ENCODE data around the gene PMF1. TPM values are rescaled to one million over a fixed set of nuclear protein-coding genes. Genes with fewer than 3 reads are reported as not detected.

Gene PMF1
- total RNA-seq, 4 donors from 2014 or later: 73.3 to 119 (median 89.9) TPM

DNA sequence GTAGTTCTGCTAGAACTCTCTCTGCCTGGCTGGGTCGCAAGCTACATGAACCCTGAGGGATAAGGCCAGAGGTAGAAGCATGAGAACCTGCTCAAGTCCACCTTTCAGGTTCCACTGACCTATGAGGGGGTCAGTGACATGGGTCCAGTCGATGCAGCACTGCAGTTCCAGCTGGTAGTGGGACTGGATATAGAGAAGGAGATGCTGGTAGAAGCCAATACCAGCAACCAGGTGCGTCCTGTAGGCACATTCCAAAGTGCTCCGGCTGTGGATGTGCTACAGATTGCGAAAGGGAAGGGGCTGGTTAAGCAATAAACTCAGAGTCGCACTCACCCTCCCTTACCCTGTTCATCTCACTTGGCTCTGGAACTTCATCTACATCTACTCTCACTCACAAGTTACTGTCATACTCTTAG, 64.2 kb downstream of the PMF1 start:
- Histone ChIP-seq H3K4me3 (no peak overlapping the region), H3K9me3 (no peaks in the 10 kb centered on the region), H3K4me1 (peaks cover 18 to 23% of the 10 kb centered on the region in 2 donors), H3K27me3 (no peaks in the 10 kb centered on the region), H3K27ac (peak overlapping the region in 2 of 4 donors; percentile 17 to 40), H3K36me3 (peaks cover 12 to 70% of the 10 kb centered on the region in 2 donors)
- intact Hi-C loops (cut with DNase I; ENCODE audit: low total_unique reads) (no loop called here), in situ Hi-C loops (cut with MboI; ENCODE audit: low sequenced_read_pairs in 4 of 4) (no loop called here)
- DNase-seq (peak in 1 of 2 donors; percentile 49), ATAC-seq (peak in 1 of 2 donors; percentile 40)
- TF ChIP-seq, protein P1, sequence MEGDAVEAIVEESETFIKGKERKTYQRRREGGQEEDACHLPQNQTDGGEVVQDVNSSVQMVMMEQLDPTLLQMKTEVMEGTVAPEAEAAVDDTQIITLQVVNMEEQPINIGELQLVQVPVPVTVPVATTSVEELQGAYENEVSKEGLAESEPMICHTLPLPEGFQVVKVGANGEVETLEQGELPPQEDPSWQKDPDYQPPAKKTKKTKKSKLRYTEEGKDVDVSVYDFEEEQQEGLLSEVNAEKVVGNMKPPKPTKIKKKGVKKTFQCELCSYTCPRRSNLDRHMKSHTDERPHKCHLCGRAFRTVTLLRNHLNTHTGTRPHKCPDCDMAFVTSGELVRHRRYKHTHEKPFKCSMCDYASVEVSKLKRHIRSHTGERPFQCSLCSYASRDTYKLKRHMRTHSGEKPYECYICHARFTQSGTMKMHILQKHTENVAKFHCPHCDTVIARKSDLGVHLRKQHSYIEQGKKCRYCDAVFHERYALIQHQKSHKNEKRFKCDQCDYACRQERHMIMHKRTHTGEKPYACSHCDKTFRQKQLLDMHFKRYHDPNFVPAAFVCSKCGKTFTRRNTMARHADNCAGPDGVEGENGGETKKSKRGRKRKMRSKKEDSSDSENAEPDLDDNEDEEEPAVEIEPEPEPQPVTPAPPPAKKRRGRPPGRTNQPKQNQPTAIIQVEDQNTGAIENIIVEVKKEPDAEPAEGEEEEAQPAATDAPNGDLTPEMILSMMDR (IDR thresholded peaks at IDR 0.05 in 4 of 5, conservative IDR thresholded peaks at IDR 0.05 in 1 of 5): no peak
- no peak for TF ChIP-seq POLR2A (IDR thresholded peaks at IDR 0.05)

DNA sequence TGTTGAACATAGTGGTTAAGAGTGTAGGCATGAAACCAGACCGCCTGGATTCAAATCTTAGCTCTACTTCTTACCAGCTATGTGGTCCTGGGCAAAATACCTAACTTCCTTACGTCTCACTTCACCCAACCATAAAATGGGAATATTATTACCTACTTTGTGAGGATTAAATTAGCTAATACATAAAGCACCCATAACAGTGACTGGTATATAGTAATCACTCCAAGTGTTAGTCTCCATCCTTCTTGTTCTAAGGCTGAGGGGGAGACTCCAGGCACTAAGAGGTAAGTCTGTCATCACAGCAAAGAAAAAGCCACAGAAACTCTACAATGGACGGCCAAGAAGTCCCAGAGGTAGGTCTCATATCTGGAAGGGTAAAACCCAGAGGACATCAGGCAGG, 67.0 kb downstream of the PMF1 start:
- no peak for ATAC-seq
- Histone ChIP-seq H3K4me1 (peaks cover 27 to 33% of the 10 kb centered on the region in 2 donors), H3K36me3 (peaks cover 0 to 42% of the 10 kb centered on the region in 2 donors), H3K27ac (peak overlapping the region; percentile 90 to 99 (median 94)), H3K4me3 (no peak overlapping the region), H3K27me3 (no peaks in the 10 kb centered on the region), H3K9me3 (no peaks in the 10 kb centered on the region)
- in situ Hi-C loops (cut with MboI; ENCODE audit: low sequenced_read_pairs in 4 of 4): no loop called here
- intact Hi-C loops (cut with DNase I; ENCODE audit: low total_unique reads): loop anchor here (5.0 kb wide), 2 partner anchors 183 to 227 kb away; no protein-coding TSS in a partner anchor
- DNase-seq: no peak
- TF ChIP-seq, protein P1 (IDR thresholded peaks at IDR 0.05 in 4 of 5, conservative IDR thresholded peaks at IDR 0.05 in 1 of 5): no peak
- TF ChIP-seq POLR2A (IDR thresholded peaks at IDR 0.05): no peak

DNA sequence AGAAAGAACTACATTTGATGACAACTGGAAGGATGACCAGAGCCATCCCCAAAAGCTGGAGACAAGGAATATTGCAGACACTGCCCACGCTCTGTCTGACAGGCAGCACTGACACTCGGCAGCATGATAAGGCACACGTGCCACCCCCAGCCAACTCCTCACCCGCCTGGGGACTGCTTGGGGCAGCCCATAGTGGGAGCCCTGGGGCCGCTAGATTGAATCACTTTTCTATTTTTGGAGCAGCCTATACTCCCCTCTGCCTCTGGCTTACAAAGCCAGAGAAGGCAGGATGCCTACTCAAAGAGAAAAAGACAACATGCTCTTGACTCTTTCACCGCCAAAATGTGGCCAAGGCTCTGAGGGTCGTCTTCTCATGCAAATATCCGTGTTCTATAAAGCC, 68.5 kb downstream of the PMF1 start:
- in situ Hi-C loops (cut with MboI; ENCODE audit: low sequenced_read_pairs in 4 of 4): no loop called here
- peaks cover 0 to 27% of the 10 kb centered on the region in 2 donors for H3K36me3 ChIP-seq
- intact Hi-C loops (cut with DNase I; ENCODE audit: low total_unique reads): loop anchor here (1.0 to 5.0 kb wide), 3 partner anchors 57 to 226 kb away; partner anchors contain the start of genes CCT3 and TSACC
- peaks cover 27 to 33% of the 10 kb centered on the region in 2 donors for H3K4me1 ChIP-seq
- no peaks in the 10 kb centered on the region for H3K9me3 ChIP-seq
- ATAC-seq (peak; percentile 66 to 71), DNase-seq (peak; percentile 76 to 90)
- peak overlapping the region; percentile 90 to 99 (median 94) for H3K27ac ChIP-seq
- TF ChIP-seq POLR2A (IDR thresholded peaks at IDR 0.05): peak; percentile 82 to 83
- TF ChIP-seq, protein P1 (IDR thresholded peaks at IDR 0.05 in 4 of 5, conservative IDR thresholded peaks at IDR 0.05 in 1 of 5): peak in 1 of 5 experiments; percentile 1
- H3K4me3 ChIP-seq: peak overlapping the region; percentile 72 to 97 (median 82)
- H3K27me3 ChIP-seq: no peaks in the 10 kb centered on the region

DNA sequence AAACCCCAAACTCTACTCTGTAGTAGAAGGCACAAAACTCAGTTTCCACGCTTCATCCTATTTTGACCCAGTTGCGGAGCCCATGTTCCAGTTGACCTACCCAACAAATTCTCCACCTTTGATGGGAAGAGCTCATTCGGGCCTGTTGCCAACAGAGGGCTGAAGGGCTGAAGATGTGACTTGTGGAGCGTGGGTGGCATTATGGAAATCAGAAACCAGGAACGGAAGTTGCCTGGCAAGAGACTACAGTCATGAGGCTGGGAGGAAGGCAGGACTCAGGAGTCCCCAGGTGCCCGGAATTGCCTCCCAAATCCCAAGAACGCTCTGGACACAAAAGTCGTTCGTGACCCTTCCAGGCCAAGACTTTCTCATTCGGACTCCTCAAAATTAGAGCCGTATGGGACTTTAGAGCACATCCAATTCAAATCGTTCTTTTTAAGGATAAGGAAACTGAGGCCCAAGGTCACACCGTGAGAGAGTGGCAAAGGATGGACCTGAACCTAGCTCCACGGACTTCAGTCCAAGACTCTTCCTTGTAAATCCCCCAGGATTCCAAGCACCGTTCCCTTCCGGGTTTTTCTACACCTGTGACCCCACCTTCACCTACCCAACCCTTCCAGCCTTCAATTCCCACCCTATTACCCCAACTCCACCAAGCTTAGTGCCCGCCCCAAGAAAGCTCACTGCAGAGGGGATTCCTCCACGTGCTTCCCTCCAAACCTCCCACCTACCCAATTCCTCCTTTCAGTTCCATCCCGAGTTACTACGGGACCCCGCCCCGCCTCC, 69.1 kb downstream of the PMF1 start:
- ATAC-seq (peak; percentile 41 to 46), DNase-seq (peak; percentile 14 to 58)
- intact Hi-C loops (cut with DNase I; ENCODE audit: low total_unique reads): loop anchor here (1.0 to 5.0 kb wide), 5 partner anchors 56 to 347 kb away; partner anchors contain the start of genes CCT3, KHDC4, PMF1 and TSACC
- no peaks in the 10 kb centered on the region for H3K9me3 ChIP-seq
- H3K27me3 ChIP-seq: no peaks in the 10 kb centered on the region
- peaks cover 0 to 21% of the 10 kb centered on the region in 2 donors for H3K36me3 ChIP-seq
- in situ Hi-C loops (cut with MboI; ENCODE audit: low sequenced_read_pairs in 4 of 4): no loop called here
- H3K4me1 ChIP-seq: peaks cover 27 to 33% of the 10 kb centered on the region in 2 donors
- H3K4me3 ChIP-seq: peak overlapping the region; percentile 72 to 97 (median 82)
- H3K27ac ChIP-seq: peak overlapping the region; percentile 90 to 99 (median 94)
- TF ChIP-seq, protein P1 (IDR thresholded peaks at IDR 0.05 in 4 of 5, conservative IDR thresholded peaks at IDR 0.05 in 1 of 5): no peak
- peak in 1 of 2 donors; percentile 5 for TF ChIP-seq POLR2A (IDR thresholded peaks at IDR 0.05)

Data from gastrocnemius medialis (tissue), 4 donors.